ENCODE results near the gene ALOX15B. TPM values are rescaled to one million over a fixed set of nuclear protein-coding genes. Genes with fewer than 3 reads are reported as not detected.

The ALOX15B gene
- total RNA-seq, 1 donor from 2014 or later = not detected

DNA sequence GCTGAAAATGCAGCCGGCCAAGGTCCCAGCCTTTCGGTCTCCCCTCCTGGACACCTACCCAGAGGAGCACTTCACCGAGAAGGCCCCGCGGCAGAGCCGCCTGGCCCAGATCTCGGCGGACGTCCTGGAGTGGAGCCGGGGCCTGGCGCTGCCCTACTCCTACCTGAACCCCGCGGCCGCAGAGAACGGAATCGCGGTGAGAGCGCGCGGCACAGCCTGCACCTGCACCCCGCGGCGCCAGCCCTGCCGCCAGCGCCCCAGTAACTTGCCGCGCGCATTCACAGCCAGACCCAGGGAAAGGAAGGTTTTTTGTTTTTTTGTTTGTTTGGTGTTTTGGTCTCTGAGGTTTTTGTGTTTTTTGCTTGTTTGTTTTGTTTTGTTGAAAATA, 33.5 kb downstream of the ALOX15B start:
- H3K27me3 Mint-ChIP-seq (ENCODE audit: low read depth, unreplicated experiment) = peaks cover 99% of the 10 kb centered on the region
- no peak for DNase-seq (ENCODE audit: low read depth)
- H4K20me1 ChIP-seq (ENCODE audit: insufficient read depth, low read length) = no peaks in the 10 kb centered on the region

DNA sequence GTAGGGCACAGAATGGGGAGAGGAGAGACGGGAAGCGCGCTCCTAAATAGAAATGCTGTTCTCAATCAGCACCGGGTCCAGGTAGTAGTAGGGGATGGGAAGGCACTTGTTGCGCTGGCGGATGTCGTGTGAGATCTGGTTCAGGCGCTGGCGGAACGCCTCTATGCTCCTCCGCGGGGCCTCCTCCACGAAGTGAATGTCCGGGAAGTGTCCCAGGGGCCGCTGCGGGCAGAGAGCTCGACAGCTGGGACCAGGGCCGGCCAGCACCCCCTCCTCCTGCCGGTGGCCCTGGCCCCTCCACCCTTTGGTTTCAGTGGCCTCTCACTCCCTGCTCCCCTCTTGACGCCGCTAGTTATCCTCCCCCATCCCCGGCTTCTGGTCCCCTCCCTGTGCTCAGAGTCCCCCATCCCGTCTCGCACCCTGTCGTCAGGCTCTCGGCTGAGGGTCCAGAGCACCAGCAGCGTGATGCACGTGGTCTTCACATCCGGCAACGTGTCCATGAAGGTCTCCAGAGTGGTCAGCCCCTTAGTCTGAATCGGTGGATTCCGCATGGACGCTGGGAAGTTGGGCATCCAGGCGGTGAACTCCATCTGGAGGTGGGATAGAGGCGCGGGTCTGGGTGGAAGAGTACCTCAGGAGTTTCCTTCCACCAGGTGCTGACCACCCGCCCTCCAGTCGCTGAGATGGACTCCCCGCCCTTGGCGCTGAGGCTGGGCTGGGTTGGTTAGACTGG, 34.0 kb downstream of the ALOX15B start:
- no peak for FAIRE-seq
- H3K4me1 ChIP-seq (ENCODE audit: insufficient read depth, low read length) = peaks cover 2% of the 10 kb centered on the region
- H3K9me3 Mint-ChIP-seq (ENCODE audit: unreplicated experiment) = peaks cover 3% of the 10 kb centered on the region
- H3K27me3 ChIP-seq (ENCODE audit: insufficient read depth, low read length) = peaks cover 60% of the 10 kb centered on the region
- H4K20me1 ChIP-seq (ENCODE audit: insufficient read depth, low read length) = no peaks in the 10 kb centered on the region
- peaks cover 4% of the 10 kb centered on the region for H3K4me1 Mint-ChIP-seq (ENCODE audit: low read depth, unreplicated experiment)
- no peak for DNase-seq (ENCODE audit: low read depth)
- H3K36me3 Mint-ChIP-seq (ENCODE audit: low read depth, unreplicated experiment) = peaks cover 1% of the 10 kb centered on the region
- no peak overlapping the region for H3K9ac ChIP-seq (ENCODE audit: low read length)
- H3K36me3 ChIP-seq (ENCODE audit: insufficient read depth, low read length) = no peaks in the 10 kb centered on the region
- H2AFZ ChIP-seq (ENCODE audit: low read depth, low read length) = no peak overlapping the region
- H3K27ac Mint-ChIP-seq (ENCODE audit: unreplicated experiment) = peak overlapping the region; percentile 7
- TF ChIP-seq, protein P1, sequence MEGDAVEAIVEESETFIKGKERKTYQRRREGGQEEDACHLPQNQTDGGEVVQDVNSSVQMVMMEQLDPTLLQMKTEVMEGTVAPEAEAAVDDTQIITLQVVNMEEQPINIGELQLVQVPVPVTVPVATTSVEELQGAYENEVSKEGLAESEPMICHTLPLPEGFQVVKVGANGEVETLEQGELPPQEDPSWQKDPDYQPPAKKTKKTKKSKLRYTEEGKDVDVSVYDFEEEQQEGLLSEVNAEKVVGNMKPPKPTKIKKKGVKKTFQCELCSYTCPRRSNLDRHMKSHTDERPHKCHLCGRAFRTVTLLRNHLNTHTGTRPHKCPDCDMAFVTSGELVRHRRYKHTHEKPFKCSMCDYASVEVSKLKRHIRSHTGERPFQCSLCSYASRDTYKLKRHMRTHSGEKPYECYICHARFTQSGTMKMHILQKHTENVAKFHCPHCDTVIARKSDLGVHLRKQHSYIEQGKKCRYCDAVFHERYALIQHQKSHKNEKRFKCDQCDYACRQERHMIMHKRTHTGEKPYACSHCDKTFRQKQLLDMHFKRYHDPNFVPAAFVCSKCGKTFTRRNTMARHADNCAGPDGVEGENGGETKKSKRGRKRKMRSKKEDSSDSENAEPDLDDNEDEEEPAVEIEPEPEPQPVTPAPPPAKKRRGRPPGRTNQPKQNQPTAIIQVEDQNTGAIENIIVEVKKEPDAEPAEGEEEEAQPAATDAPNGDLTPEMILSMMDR (IDR thresholded peaks at IDR 0.05; ENCODE audit: insufficient read depth, low read depth, low read length) = no peak
- TF ChIP-seq EZH2 (IDR thresholded peaks at IDR 0.05; ENCODE audit: insufficient read depth, low read length) = peak; percentile 37
- H3K27ac ChIP-seq (ENCODE audit: low read depth, low read length) = no peak overlapping the region
- peaks cover 99% of the 10 kb centered on the region for H3K27me3 Mint-ChIP-seq (ENCODE audit: low read depth, unreplicated experiment)
- no peak overlapping the region for H3K4me3 ChIP-seq (ENCODE audit: insufficient read depth, low read depth, low read length)
- H3K79me2 ChIP-seq (ENCODE audit: insufficient read depth, low read length) = no peaks in the 10 kb centered on the region
- H3K4me3 Mint-ChIP-seq (ENCODE audit: unreplicated experiment) = peak overlapping the region; percentile 31
- peak overlapping the region; percentile 8 for H3K4me2 ChIP-seq (ENCODE audit: low read length)
- H3K9me3 ChIP-seq (ENCODE audit: insufficient read depth, low read depth, low read length) = no peaks in the 10 kb centered on the region

More for the DNA sequence above, 33.5 kb downstream of the ALOX15B start:
- H3K27ac ChIP-seq (ENCODE audit: low read depth, low read length) = no peak overlapping the region
- Mint-ChIP-seq H3K4me3 (ENCODE audit: unreplicated experiment) (peak overlapping the region; percentile 31), H3K27ac (ENCODE audit: unreplicated experiment) (no peak overlapping the region), H3K36me3 (ENCODE audit: low read depth, unreplicated experiment) (peaks cover 1% of the 10 kb centered on the region), H3K4me1 (ENCODE audit: low read depth, unreplicated experiment) (peaks cover 4% of the 10 kb centered on the region), H3K9me3 (ENCODE audit: unreplicated experiment) (peaks cover 3% of the 10 kb centered on the region)
- H3K36me3 ChIP-seq (ENCODE audit: insufficient read depth, low read length) = no peaks in the 10 kb centered on the region
- no peak for FAIRE-seq
- no peak overlapping the region for H3K4me2 ChIP-seq (ENCODE audit: low read length)
- H3K4me1 ChIP-seq (ENCODE audit: insufficient read depth, low read length) = peaks cover 2% of the 10 kb centered on the region
- H3K9ac ChIP-seq (ENCODE audit: low read length) = no peak overlapping the region
- H3K27me3 ChIP-seq (ENCODE audit: insufficient read depth, low read length) = peaks cover 58% of the 10 kb centered on the region
- TF ChIP-seq, protein P1 (IDR thresholded peaks at IDR 0.05; ENCODE audit: insufficient read depth, low read depth, low read length) = no peak
- TF ChIP-seq EZH2 (IDR thresholded peaks at IDR 0.05; ENCODE audit: insufficient read depth, low read length) = peak; percentile 90
- no peaks in the 10 kb centered on the region for H3K79me2 ChIP-seq (ENCODE audit: insufficient read depth, low read length)
- H3K9me3 ChIP-seq (ENCODE audit: insufficient read depth, low read depth, low read length) = no peaks in the 10 kb centered on the region
- no peak overlapping the region for H3K4me3 ChIP-seq (ENCODE audit: insufficient read depth, low read depth, low read length)
- H2AFZ ChIP-seq (ENCODE audit: low read depth, low read length) = no peak overlapping the region

Data from astrocyte (in vitro differentiated cells and primary cell).